IPS DF 4.7 (cell line): Measurements from ENCODE around the gene MIOS.

Experiments used
- DNase-seq: peaks from one replicate; pipeline ENCODE4 v3.0.0-alpha.2; 2013; ENCODE audit warnings: low spot score; ENCODE audit errors: extremely low read depth

Gene MIOS

DNA sequence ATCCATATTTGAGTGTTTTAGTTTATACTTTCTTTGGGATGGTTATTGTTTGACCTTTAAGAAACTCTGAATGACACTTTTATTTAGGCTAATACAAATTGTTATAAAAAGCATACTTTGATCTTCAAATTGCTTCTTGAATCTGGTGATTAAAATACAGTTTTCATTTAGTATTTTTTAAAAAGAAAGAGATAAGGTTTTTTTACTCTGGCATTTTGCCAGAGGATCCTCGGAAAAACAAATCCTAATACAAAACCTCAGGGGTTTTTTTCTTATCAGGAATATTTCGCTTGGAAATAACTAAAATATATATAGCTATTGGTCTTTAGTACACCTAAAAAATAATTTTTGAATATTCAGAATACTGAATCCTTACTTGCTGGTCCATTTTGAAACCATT lies 17.0 kb downstream of the MIOS start:
- DNase-seq = no peak

GRCh38 chr7:7584653-7585052 lies 18.0 kb downstream of the MIOS start:
- no peak for DNase-seq

DNA sequence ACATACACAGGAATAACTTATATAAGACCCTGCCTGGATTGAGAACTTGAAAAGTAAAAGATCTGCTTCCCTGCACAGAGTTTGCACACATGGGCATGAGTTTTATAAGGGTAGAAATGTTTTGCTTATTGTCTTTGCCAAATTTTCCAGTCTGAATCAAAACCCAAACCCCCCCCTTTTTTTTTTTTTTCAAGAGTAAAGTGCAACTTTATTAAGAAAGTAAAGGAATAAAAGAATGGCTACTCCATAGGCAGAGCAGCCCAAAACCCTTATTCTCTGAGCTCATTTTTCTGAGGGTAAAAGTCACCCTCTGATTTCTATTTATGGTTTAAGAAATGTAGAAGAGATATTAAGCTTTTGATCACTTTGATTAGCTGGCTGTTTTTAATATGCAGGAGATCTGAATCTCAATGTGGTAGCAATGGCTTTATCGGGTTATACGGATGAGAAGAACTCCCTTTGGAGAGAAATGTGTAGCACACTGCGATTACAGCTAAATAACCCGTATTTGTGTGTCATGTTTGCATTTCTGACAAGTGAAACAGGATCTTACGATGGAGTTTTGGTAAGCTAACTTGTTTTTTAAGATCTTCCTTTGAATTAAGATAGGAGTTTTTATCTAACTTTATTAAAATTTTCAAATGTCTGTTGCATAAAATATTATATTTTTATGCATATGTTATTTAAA lies 18.7 kb downstream of the MIOS start:
- no peak for DNase-seq

- no peak for DNase-seq
These were observed 28.8 kb downstream of the MIOS start for GRCh38 chr7:7595451-7595850.

GRCh38 chr7:7596176-7596575 lies 29.5 kb downstream of the MIOS start:
- DNase-seq = no peak

DNA sequence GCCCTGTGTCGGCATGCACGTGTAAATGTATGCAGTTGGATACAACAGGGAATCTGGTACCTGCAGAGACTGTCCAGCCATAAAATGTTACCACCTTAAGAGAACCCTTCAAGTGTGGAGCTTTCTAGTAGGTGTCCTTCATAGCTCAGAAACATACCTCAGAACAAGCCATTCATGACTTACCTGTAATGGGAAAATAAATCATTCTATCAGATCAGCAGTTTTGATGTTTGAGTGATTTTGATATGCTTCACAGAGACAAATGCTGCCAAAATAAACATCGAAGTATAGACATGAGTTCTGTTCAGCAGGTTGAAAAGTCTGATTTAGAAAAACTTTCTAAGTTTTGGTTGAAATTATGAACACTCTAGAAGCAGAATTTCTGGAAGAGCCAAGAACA lies 40.3 kb downstream of the MIOS start:
- DNase-seq = no peak

- DNase-seq = no peak
These were observed 42.6 kb downstream of the MIOS start for GRCh38 chr7:7609330-7609729.

DNA sequence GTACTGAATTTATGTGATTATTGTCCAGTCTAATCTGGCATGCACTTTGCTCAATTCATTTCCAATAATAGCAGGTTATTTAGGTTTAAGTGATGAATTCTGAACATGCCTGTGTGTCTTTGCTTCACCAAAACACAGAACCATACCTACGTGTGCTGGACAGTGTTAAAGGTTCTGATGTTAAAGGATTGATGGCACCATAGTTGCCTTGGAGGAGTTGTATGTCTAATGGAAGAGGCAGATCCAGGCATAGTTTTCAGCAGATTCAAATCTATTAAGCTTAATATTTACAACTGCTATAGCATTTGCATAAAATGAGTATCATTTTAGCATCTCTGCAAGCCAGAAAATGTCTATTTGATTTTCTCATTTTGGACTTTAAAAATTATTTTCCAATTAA lies 45.8 kb downstream of the MIOS start:
- no peak for DNase-seq

- DNase-seq = no peak
These were observed 46.5 kb downstream of the MIOS start for GRCh38 chr7:7613210-7613609.

GRCh38 chr7:7614018-7614741 lies 47.5 kb downstream of the MIOS start:
- no peak for DNase-seq

DNA sequence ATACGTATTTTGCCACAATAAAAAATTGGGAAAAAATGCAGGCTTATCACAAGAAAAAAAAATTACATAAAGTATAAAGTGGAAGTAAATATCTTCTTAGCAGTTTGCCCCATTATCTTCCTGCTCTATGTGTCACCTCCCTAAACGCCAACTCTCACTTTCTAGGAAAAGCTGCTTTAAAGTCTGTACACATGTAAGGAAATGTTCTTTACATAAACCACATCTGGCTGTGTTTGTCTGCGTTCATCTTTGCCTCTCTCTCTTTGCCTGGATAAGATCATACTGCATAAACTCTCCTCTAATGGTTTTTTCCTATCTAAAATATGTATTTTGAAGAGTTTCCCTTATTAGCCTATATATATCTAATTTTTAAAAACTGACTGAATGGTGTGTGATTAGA lies 50.9 kb downstream of the MIOS start:
- no peak for DNase-seq

GRCh38 chr7:7618410-7618809 lies 51.7 kb downstream of the MIOS start:
- DNase-seq = no peak

GRCh38 chr7:7620236-7620635 lies 53.6 kb downstream of the MIOS start:
- DNase-seq = no peak

DNA sequence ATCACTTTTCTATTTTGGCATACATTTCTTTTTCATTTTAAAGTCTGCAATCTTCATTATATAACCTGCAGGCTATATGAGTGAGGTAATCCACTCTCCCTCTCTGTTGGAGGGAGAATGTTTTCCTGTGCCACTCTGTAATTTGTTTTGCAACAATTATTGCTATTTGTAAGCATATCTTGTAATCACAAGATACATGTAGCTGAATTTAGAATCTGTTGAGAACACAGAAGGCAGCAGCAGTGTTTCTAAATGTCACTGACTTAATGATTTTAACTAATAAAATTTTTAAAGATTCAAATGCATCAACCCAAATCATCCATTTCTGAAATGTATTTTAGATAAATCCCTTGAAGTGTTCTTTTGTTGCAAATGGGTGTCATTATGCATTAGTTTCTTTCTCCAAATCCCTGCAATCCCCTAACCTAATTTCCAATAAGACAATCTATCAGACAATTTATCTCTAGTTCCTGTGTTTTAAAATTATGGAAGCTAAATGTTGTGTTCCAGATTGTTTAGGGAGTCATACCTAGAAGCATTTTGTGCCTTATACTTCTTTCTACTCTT lies 54.0 kb downstream of the MIOS start:
- DNase-seq = no peak

GRCh38 chr7:7628476-7628875 lies 61.8 kb downstream of the MIOS start:
- no peak for DNase-seq

- DNase-seq = no peak
These were observed 64.1 kb downstream of the MIOS start for GRCh38 chr7:7630626-7631329.

DNA sequence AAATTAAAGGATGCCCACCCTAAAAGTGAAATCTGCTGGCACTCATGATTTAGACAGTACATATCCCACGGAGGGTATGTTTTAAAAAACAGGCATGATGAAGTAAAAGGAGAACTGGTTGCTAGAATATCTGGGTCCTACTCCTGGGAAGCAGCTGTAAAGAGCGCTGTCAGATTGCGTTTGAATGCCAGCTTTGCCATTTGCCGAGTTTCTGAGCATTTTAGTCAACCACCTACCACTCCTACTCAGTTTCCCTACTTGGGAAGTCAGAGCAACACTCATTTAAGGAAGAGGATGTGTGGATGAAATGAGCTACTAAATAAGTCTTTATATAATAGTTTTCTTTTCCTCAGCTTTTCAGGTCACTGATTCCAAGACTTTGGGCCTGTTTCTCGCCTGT lies 72.7 kb downstream of the MIOS start:
- no peak for DNase-seq

GRCh38 chr7:7639847-7640220 lies 73.2 kb downstream of the MIOS start:
- DNase-seq = no peak

DNA sequence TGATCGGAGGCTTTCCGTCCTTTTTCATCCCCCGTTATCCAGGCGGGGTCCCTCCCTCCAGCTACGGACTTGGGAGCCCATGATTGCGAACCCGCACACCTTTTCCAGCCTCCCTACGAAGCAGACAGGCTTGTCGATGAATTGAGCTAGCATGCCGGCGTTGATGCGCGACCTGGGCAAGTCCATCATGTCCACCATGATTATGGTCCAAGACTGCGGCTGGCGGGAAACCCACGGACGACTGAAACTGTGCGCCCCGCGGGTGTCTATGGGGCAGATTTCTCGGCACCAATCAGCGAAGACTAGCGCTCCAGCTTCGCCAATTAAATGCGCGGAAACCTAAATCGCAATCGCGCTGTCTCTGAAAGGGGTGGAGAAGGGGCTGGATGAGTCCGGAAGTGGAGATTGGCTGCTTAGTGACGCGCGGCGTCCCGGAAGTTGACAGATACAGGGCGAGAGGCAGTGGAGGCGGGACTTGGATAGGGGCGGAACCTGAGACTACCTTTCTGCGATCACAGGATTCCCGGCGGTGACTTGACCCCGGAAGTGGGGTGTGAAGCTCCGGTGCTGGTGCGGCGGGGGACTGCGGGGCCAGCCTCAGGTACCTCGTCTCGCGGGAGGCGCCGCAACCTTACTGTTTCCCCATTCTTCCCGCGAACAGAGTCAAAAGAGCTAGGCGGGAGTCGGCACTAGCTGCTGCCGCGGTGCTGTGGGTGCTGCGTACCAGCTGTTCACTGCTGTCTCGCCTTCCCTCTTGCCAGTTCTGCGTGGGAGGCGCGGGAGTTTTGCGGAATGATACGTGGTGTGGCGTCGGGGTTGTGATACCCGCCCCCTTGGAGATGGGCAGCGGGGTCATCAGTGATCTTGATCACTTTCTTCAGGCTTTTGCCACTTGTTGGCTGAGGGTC lies 73.8 kb downstream of the MIOS start, which contains the start of gene UMAD1:
Gene UMAD1, plus strand, starts transcription at position 532 of the 908 bp plus-strand sequence. CDS start 32,620 bp downstream, outside the sequence.
- peak; percentile 99 for DNase-seq

DNA sequence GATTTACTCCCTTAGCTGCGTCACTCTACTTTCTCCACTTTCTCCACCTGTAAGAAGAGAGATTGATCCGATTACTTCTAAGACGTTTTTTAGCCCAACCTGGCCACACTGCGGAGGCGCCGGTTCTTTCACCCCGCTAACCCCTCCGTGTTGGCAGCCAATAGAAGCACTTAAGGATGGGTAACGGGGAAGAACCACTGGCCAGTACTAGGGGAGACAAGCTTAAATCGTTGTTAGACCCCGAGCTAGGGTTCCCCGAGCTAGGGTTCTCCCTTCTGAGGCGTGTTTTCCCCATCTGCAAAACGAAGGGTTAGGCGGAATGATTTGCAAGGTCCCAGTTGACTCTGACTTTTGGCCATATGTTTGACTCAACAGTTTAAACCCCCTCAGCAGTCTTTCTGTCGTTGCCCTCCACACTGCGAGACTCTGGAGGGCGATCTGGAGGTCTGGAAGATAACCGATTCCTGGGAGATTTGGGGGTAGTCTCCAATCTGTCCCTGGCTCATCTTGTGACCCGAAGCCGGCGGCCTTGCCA lies 74.5 kb downstream of the MIOS start:
- no peak for DNase-seq

DNA sequence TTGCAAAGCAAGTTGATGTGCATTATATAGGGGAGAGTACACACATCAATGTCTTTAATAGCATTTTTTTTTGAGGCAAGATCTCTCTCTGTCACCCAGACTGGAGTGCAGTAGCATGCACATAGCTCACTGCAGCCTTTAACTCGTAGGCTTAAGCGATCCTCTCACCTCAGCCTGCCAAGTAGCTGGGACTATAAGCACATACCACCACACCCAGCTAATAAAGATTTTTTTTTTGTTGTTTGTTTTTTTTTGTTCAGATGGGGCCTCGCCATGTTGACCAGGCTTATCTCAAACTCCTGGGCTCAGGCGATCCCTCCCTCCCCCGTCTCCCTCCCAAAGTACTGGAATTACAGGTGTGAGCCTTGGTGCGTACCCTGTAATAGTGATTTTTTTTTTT lies 75.4 kb downstream of the MIOS start:
- DNase-seq = no peak
